DND-41 (cell line): ENCODE results near the gene RNF215.
"Not testable (repeated sequence)": the region's sequence is repeated elsewhere in the genome, so short reads cannot be mapped to it uniquely, and the experiment has no call there.

ENCODE experiments used
- ATAC-seq: fragments of 200-7000 bp; cut with Tn5 transposase; 3 replicates; pipeline ENCODE4 v1.9.1; 2021; ENCODE audit warnings: low read depth; ENCODE audit not compliant: insufficient read depth
- DNase-seq: peaks from one replicate; pipeline ENCODE4 v3.0.0-alpha.2; 2020
- H2AFZ ChIP-seq: 2 replicates; pipeline ENCODE4 v1.6.0; 2012; ENCODE audit warnings: low read depth, low read length
- H3K27ac ChIP-seq: 2 replicates; pipeline ENCODE4 v1.5.1; 2012; ENCODE audit warnings: low read length, inconsistent platforms
- H3K27me3 ChIP-seq: fragments of 200-600 bp; sonication (generic); 2 replicates; pipeline ENCODE4 v1.6.0; 2012; ENCODE audit warnings: low read length, mild to moderate bottlenecking, inconsistent platforms; ENCODE audit not compliant: insufficient read depth, poor library complexity
- H3K36me3 ChIP-seq: 2 replicates; pipeline ENCODE4 v1.5.1; 2012; ENCODE audit warnings: low read length, inconsistent platforms; ENCODE audit not compliant: insufficient read depth
- H3K4me1 ChIP-seq: 2 replicates; pipeline ENCODE4 v1.5.1; 2012; ENCODE audit warnings: mild to moderate bottlenecking, low read length; ENCODE audit not compliant: insufficient read depth
- H3K4me2 ChIP-seq: 2 replicates; pipeline ENCODE4 v1.6.0; 2012; ENCODE audit warnings: mild to moderate bottlenecking, moderate library complexity, low read length, inconsistent platforms; ENCODE audit not compliant: insufficient read depth
- H3K4me3 ChIP-seq, 2 experiments: fragments of 200-600 bp in 1 of 2; shearing (Covaris generic) in 1 of 2; 2 replicates each; pipeline ENCODE4 v1.5.1; 2012 to 2016; ENCODE audit warnings: inconsistent platforms in 2 of 2, low read length in 2 of 2, mild to moderate bottlenecking in 2 of 2, low read depth in 1 of 2, moderate library complexity in 1 of 2
- H3K79me2 ChIP-seq: 2 replicates; pipeline ENCODE4 v1.6.0; 2012; ENCODE audit warnings: low read length, inconsistent platforms; ENCODE audit not compliant: insufficient read depth
- H3K9ac ChIP-seq: 2 replicates; pipeline ENCODE4 v1.6.0; 2012; ENCODE audit warnings: low read depth, mild to moderate bottlenecking, inconsistent platforms, low read length, moderate library complexity
- H3K9me3 ChIP-seq: 2 replicates; pipeline ENCODE4 v1.5.1; 2012; ENCODE audit warnings: low read length, moderate library complexity, mild to moderate bottlenecking, inconsistent platforms; ENCODE audit not compliant: insufficient read depth, severe bottlenecking
- H4K20me1 ChIP-seq: 2 replicates; pipeline ENCODE4 v1.6.0; 2012; ENCODE audit warnings: low read length; ENCODE audit not compliant: insufficient read depth
- EZH2 ChIP-seq: IDR thresholded peaks from 3 replicates; pipeline ENCODE4 v1.6.1; 2012; ENCODE audit warnings: borderline replicate concordance, low read depth, mild to moderate bottlenecking, moderate library complexity, low read length, inconsistent platforms; ENCODE audit not compliant: severe bottlenecking
- TF ChIP-seq, protein P1 (sequence below): IDR thresholded peaks from 2 replicates; pipeline ENCODE4 v1.5.1; 2012; ENCODE audit warnings: borderline replicate concordance, low read length, moderate library complexity, mild to moderate bottlenecking; ENCODE audit not compliant: poor library complexity, severe bottlenecking; ENCODE audit errors: extremely low read depth

RNF215 gene

GRCh38 chr22:30344447-30345200, 42.6 kb downstream of the RNF215 start:
- TF ChIP-seq, protein P1, sequence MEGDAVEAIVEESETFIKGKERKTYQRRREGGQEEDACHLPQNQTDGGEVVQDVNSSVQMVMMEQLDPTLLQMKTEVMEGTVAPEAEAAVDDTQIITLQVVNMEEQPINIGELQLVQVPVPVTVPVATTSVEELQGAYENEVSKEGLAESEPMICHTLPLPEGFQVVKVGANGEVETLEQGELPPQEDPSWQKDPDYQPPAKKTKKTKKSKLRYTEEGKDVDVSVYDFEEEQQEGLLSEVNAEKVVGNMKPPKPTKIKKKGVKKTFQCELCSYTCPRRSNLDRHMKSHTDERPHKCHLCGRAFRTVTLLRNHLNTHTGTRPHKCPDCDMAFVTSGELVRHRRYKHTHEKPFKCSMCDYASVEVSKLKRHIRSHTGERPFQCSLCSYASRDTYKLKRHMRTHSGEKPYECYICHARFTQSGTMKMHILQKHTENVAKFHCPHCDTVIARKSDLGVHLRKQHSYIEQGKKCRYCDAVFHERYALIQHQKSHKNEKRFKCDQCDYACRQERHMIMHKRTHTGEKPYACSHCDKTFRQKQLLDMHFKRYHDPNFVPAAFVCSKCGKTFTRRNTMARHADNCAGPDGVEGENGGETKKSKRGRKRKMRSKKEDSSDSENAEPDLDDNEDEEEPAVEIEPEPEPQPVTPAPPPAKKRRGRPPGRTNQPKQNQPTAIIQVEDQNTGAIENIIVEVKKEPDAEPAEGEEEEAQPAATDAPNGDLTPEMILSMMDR = no peak
- no peak for TF ChIP-seq EZH2
- Histone ChIP-seq H3K4me2 (no peak overlapping the region), H4K20me1 (peaks cover 39% of the 10 kb centered on the region), H3K79me2 (peaks cover 38% of the 10 kb centered on the region), H3K36me3 (peaks cover 100% of the 10 kb centered on the region), H3K4me3 (no peak overlapping the region), H2AFZ (no peak overlapping the region), H3K9me3 (no peaks in the 10 kb centered on the region), H3K27me3 (no peaks in the 10 kb centered on the region), H3K4me1 (no peaks in the 10 kb centered on the region), H3K27ac (no peak overlapping the region), H3K9ac (no peak overlapping the region)
- no peak for DNase-seq
- no peak for ATAC-seq

- TF ChIP-seq EZH2 = no peak
- TF ChIP-seq, protein P1 = no peak
- Histone ChIP-seq H2AFZ (no peak overlapping the region), H3K27me3 (no peaks in the 10 kb centered on the region), H3K9ac (no peak overlapping the region), H3K4me3 (no peak overlapping the region), H3K4me1 (no peaks in the 10 kb centered on the region), H3K79me2 (peaks cover 9% of the 10 kb centered on the region; the same call in 1 of the 2 replicates), H3K9me3 (no peaks in the 10 kb centered on the region), H3K27ac (no peak overlapping the region), H4K20me1 (peaks cover 11% of the 10 kb centered on the region), H3K4me2 (no peak overlapping the region), H3K36me3 (peaks cover 98% of the 10 kb centered on the region)
- DNase-seq (no peak), ATAC-seq (no peak)
Measured at GRCh38 chr22:30340911-30341685, 46.1 kb downstream of the RNF215 start.

DNA sequence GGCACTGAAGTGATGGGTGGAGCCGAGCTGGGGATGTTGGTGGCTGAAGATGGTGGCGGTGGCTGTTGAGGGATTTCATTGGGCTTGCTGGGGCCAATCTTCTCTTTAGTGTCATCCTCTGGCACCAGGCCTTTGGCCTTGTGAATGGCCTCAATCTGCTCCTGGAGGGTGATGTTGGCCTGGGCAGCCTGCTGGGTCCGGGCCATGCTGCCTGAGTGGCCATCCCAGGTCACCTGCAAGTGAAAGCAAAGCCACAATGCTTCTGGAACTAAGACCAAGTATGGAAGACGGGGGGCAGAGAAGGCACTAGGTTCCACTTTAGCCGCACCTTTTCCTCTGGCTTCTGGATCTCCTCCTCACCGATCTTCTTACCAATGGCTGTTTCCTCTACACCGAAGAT, 48.4 kb downstream of the RNF215 start:
- Histone ChIP-seq H2AFZ (no peak overlapping the region), H3K79me2 (no peaks in the 10 kb centered on the region), H3K9ac (no peak overlapping the region), H3K27me3 (no peaks in the 10 kb centered on the region), H3K4me3 (no peak overlapping the region), H3K4me2 (no peak overlapping the region), H4K20me1 (peaks cover 3% of the 10 kb centered on the region; the same call in 1 of the 2 replicates), H3K4me1 (no peaks in the 10 kb centered on the region), H3K36me3 (peaks cover 98% of the 10 kb centered on the region), H3K27ac (no peak overlapping the region), H3K9me3 (no peaks in the 10 kb centered on the region)
- TF ChIP-seq EZH2 = no peak
- TF ChIP-seq, protein P1 = no peak
- ATAC-seq (no peak), DNase-seq (no peak)

DNA sequence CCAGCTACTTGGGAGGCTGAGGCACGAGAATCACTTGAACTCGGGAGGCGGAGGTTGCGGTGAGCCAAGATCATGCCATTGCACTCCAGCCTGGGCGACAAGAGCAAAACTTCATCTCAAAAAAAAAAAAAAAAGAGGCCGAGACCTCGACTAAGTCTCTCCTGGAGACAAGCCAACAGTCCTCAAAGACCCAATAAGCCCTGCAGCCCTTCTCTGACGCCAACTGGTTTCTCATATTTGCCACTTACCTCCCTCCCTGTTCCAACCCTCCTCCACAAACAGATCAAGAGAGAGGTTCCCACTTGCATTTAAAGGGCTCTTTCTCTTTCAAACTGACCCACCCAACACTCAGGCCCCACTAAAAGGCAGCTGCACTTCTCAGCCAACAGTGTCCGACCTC, 48.9 kb downstream of the RNF215 start:
- not testable (repeated sequence) for H3K9ac ChIP-seq, H3K79me2 ChIP-seq, H3K4me2 ChIP-seq, H3K4me1 ChIP-seq, ATAC-seq, H3K4me3 ChIP-seq, H3K9me3 ChIP-seq, H3K27ac ChIP-seq, DNase-seq, H4K20me1 ChIP-seq, H2AFZ ChIP-seq, H3K27me3 ChIP-seq
- peaks cover 98% of the 10 kb centered on the region for H3K36me3 ChIP-seq
